ENCODE data around the gene CHRNA7.

CHRNA7 gene

DNA sequence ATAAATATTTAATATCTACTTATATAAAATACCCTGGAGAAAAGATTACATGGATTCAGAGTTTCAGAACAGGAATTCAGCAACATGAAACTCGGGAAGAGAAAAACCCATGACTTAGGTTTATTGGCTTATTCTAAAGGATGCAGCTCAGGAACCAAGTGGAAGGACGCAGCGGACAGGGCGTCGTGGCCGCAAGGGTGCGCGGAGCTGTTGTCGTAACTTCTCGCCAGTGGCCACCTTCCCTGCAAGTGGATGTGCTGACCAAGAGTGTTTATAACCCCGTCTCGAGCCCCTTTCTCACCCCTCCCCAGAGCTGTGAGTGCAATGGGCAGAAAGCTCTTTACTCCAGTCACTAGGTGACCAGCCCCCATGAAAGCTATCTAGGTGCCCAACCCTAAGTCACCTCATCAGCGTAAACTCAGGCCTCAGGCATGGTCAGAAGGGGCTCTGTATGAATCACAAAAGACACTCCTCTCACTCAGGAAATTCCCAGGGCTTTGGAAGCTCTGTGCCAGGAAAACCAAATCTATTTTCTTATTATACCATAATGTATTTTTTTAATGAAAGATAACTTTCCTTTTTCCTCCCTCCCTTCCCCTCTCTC is 77.3 kb downstream of the CHRNA7 start:
- DNase-seq (ENCODE audit: extremely low read depth, low read depth): no peak
- no peak for TF ChIP-seq CTCF (IDR thresholded peaks at IDR 0.05; ENCODE audit: low read depth, low read length)

DNA sequence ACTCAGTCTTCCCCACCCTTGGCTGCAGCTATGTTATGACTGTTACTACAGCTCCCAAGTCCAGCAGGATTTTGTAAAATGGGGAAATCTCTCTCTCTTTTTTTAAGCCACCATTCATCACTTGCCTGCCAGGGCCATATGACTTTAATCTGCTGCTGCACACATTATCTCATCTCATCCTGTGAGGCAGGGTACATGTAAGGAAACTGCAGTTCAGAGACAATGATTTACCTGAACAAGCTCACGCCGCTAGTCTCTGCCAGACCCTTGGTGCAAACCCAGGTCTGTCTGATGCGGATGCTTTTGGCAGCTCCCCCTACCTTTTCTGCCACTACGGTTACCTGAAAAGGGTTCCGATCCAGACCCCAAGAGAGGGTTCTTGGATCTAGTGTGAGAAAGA is 78.3 kb downstream of the CHRNA7 start:
- no peak for TF ChIP-seq CTCF (IDR thresholded peaks at IDR 0.05; ENCODE audit: low read depth, low read length)
- DNase-seq (ENCODE audit: extremely low read depth, low read depth): no peak

DNA sequence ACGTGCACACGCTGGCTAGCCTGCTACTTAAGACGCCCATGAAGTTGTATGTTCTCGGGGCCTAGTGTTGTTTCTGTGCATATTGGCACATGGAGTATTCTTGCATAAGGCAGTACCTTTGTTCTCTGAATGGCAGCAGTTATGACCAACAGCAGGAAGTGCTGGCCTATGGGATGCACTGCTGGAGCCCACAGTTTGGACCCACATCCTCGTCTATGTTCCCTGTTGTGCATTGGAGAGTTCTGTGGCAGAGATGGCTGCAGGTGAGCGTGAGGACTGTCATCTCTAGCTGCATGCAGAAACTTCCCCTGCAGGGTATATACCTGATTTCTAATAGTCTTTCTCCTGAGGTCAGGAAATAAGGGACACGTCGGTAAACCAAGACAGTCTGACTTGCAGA is 81.8 kb downstream of the CHRNA7 start:
- TF ChIP-seq CTCF (IDR thresholded peaks at IDR 0.05; ENCODE audit: low read depth, low read length): no peak
- no peak for DNase-seq (ENCODE audit: extremely low read depth, low read depth)

DNA sequence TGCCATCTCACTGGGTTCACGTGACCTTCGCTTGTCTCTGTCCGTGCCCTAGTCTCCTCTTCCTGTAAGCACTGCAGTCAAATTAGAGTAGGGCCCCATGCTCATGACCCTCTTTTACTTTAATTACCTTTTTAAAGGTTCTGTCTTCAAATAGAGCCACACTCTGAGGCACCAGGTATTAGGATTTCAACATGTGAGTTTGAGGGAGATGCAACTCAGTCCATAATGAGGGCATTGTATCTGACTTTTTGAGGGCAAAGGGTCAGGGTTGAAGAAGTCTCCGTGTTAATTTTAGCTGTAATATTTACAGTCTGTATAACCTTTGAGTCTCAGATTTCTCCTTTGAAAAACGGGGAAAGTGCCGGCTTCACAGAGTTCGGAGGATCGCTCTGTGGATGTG is 82.9 kb downstream of the CHRNA7 start:
- TF ChIP-seq CTCF (IDR thresholded peaks at IDR 0.05; ENCODE audit: low read depth, low read length): no peak
- DNase-seq (ENCODE audit: extremely low read depth, low read depth): no peak

- DNase-seq (ENCODE audit: extremely low read depth, low read depth): no peak
- no peak for TF ChIP-seq CTCF (IDR thresholded peaks at IDR 0.05; ENCODE audit: low read depth, low read length)
These were observed 86.8 kb downstream of the CHRNA7 start for GRCh38 chr15:32117122-32117521.

DNA sequence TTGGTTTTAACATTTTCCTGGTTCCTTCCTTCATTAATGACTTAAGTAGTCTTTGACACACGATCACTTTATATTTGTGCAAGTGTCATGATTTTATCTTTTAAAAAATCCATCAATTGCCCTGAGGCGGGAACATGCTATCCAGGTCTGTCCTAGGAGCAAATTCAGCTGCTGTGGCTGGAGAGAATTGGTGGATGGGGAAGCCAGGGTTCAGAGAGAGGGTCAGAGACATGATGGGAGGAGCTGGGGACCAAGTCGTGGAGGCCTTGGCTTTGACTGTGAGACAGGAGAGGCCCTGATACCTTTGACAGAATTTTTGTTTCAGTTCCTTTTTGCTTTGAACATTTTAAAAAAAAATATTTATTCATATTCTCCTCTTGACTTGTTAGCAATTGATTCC is 89.0 kb downstream of the CHRNA7 start:
- TF ChIP-seq CTCF (IDR thresholded peaks at IDR 0.05; ENCODE audit: low read depth, low read length): no peak
- no peak for DNase-seq (ENCODE audit: extremely low read depth, low read depth)

DNA sequence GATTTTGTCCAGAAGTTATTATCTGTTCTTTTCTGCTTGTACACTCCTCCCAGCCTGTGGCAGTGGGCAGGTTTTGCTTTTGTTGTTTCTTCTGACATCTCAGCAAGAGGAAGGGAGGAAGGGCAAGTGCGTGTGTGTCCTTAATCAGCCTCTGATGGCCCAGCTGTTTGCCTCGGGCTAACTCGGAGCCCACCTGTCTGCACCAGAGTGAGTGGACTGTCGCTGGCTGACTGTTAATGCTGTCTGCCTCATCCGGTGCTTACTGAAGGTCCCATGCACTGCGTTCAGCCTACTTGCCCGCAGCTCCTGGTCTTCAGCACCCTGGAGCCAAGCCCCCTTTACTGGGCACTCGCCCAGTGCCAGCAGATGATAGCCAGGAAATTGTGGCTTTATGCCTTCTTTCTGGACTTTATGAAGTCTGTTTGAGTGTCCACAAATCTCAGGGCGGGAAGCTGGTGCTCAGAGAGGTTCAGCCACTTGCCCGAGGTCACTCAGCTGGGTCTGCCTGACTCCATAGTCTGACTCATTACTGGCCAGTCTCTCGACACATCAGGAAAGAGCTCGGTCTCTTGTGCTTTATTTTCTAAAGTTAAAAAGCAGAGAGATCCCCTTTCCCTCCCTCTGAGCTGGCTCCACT is 89.5 kb downstream of the CHRNA7 start:
- DNase-seq (ENCODE audit: extremely low read depth, low read depth): no peak
- TF ChIP-seq CTCF (IDR thresholded peaks at IDR 0.05; ENCODE audit: low read depth, low read length): no peak

Measured in AG09319 (cell line).